Muscle of arm (tissue), 12 donors: Measurements from ENCODE around the gene RALA. TPM values are rescaled to one million over a fixed set of nuclear protein-coding genes. Genes with fewer than 3 reads are reported as not detected.

ENCODE experiments used
- DNase-seq: peaks from one replicate; pipeline ENCODE4 v3.0.0-alpha.2; 2013
- polyA plus RNA-seq, 12 donors: library from polyadenylated mRNA; unstranded; fragments of 120-200 nt; gene quantifications; one replicate each; pipeline ENCODE4 v1.2.1, GENCODE V29; 2013; ENCODE audit not compliant: insufficient read length in 12 of 12

RALA gene
- polyA plus RNA-seq, 12 donors = 45.6 to 86.8 (median 62.0) TPM; not detected in 1

DNA sequence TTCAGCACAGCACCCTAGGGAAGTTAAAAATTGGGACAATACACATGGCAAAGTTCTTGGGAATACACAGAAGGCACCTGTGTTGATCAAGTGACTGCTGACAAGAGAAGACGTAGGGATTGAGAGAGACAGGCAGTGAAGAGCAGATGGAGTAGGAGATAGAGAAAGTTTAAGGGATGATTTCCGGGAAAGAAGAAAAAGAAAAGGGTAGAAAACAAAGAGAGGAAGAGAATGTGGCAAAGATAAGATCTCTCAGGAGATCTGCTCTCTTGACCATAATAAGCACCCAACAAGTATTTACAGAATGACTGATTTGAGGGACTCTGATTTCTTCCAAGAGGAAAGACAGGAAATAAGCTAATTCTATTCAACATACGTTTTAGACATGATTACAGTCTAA is 15.1 kb upstream of the RALA start:
- DNase-seq = no peak

GRCh38 chr7:39609113-39609934 is 14.0 kb upstream of the RALA start:
- peak; percentile 78 for DNase-seq

DNA sequence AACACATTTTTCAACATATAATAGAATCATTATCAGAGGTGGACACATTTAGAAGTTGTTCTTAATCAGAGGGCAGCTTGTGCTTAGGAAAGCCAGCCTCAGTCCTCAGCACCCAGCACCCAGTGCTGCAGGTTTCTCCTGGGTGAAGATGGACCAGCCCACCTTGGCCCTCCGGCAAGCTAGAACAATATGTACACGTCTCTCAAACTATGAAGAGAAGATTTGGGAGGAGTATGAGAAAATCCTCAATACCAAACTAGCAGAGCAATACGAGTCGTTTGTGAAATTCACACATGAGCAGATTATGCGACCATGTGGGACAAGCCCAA is 13.5 kb upstream of the RALA start:
- DNase-seq = no peak

DNA sequence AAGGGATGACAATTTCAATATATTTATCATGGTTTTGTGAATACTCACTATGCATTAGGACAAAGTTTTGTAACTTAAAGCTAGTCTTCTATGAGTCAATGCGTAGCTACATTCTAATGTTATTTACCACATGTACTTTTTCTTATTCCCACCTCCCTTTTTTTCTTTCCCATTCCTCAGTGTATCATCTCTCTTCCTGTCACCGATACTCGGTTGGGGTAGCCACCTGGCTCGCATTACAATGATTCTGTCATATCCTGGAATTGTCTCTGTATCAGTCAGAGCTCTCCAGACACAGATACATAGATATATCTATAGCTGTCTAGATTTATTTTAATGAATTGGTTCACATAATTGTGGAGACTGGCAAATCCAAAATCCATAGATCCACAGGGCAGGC is 9.8 kb upstream of the RALA start:
- no peak for DNase-seq

DNA sequence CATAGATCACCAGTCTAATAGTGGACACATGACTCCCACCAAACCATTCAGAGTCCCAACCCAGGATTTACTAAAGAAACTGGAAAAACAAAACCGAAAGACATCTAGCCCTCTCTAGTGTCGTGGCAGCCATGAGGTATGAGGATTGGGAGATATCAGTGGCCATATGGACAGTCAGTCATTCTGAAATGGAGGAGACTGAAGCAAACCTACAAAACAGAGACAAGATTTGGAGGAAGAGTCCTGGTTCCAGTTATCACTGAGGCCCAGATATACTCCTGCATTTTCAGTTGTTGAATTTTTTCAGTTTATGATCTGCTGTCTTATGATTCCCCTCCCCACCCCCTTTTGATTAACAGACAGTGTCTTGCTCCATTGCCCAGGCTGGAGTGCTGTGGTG is 9.1 kb upstream of the RALA start:
- DNase-seq = no peak

DNA sequence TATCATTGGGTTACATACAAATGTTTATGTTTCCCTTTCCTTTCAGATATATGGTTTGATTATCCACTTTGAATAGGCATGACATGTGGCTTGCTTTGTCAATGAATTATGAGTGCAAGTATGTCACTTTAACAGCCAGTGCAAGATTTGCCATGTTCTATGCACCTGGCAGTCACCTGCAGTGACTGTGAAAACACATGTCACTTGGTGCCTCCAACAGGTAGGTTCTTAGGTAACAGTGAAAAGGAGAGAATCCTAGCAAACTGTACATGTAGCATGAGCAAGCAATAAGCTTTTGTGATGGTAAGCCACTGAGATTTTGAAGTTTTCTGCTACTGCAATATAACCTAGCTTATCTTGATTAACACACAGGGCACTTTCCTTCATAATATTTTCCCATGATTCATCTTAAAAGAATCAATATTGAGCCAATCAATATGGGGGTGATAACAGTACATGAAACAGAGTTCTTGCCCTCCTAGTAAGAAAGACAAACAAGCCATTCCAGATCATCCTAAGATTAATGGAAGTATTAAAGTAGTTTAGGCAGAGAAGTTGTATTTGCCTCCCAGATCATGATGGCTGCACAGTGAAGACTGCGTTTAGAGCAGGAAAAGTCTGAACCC is 7.9 kb upstream of the RALA start:
- DNase-seq = no peak

GRCh38 chr7:39616138-39616537 is 7.2 kb upstream of the RALA start:
- DNase-seq = no peak

DNA sequence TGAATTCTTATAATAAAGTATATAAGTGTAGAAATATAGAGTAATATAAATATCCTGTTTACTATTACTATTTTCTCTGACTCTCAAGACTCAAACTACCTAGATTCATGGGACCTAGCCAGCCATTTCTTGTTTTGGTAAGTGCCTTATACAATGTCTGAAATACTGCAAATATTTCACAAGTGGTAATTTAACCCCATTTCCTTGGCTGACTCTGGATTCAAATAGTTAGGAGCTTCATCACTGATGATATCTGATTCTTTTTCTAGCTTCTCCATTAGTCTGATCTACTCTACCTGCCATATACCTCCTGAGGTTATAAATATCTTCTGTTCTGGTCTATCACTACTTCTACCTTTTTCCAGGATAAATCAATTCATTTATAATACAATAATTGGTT is 6.4 kb upstream of the RALA start:
- no peak for DNase-seq

DNA sequence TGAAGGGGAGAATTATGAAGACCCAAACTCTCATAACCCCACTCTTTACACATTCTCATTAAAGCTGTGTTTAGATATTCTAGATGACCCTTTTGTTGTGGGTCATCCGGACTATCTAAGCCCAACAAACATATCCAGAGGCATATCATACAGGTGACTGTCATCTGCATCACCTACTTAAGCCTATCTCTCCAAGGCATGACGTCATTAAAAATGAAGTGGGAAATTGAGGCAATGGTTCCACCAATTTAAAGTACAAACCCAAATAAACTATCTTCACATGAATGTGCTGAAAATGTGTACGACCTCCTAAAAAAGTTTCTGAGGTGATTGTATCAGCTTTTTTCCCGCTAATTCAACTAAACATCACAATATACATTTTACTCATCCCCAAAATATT is 4.5 kb upstream of the RALA start:
- DNase-seq = no peak

GRCh38 chr7:39620486-39620885 is 2.9 kb upstream of the RALA start:
- no peak for DNase-seq

- DNase-seq = no peak
Observed at GRCh38 chr7:39621261-39621660, 2.1 kb upstream of the RALA start.

- DNase-seq = no peak
Observed at GRCh38 chr7:39621784-39622411, 1.5 kb upstream of the RALA start.

- DNase-seq = no peak
Observed at GRCh38 chr7:39622609-39623008, 763 bp upstream of the RALA start.

- DNase-seq = no peak
Observed at GRCh38 chr7:39623732-39624441, 515 bp downstream of the RALA start.

DNA sequence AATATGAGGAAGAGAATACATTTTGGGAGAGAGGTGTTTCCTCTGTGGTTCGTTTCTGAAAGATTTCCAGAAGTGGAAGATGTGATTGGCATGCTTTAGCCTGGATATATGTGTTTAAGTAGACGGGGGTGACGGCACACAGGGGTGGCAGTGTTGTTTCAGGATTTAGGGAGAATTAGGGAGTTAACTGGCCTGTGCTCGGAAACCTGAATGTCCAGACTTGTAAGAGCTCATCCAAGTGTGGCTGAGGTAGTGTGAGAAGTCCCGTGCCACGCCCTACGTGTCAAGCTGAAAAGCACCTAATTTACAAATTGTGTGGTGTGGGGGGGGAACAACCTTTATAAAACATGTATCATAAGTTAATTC is 1.1 kb downstream of the RALA start:
- peak; percentile 50 for DNase-seq

DNA sequence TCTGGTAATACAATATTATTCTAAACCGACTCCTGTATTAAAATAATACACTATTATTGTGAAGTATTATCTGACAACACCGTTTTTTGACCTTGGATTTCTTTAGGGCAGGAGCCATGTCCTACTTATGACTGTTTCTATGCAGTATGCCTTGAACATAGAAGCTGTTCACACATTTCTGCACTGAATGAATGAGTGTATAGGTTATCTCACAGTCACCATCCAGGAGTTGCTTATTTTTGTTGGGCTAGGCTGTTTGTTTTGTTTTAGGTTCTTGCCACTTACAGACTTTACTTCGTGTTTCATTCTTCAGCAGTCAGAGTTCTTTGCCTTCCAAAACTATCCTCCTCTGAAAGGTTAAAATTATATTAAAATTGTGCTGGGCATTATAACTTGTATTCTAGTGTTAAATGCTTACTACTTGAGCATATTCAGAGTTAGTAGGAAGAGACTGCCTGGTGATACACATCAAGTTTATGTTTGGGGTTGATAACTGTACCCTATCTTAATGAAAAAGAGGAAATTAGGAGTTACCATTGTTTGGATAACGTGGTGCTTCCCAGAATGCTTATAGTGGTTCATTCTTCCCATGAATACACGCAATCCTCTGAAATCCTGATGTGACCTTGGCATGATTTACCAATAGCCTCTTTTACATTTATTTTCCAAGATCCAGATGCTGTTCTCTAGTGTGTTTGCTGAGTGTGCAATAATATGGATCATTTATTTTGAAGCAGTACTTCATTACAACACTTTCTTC is 1.7 kb downstream of the RALA start:
- DNase-seq = peak; percentile 41

DNA sequence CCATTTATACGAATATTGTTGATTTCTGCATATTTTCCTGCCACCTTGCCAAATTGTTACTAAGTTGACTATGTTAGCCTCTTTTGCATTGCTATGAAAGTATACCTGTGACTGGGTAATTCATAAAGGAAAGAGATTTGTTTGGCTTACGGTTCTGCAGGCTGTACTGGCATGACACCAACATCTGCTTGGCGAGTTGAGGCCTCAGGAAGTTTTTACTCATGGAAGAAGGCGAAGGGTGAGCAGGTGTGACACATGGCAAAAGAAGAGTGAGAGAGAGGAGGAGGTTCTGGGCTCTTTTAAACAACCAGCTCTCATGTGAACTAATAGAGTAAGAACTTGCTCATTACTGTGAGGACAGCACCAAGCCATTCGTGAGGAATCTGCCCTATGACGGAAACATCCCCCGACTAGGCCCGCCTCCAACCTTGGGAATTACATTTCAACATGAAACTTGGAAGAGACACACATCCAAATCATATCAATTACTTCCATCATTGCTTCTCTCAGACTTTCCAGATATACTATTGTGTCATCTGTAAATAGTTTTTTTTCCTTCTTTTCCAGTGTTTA is 8.4 kb downstream of the RALA start:
- DNase-seq = peak; percentile 60

GRCh38 chr7:39633563-39634477 is 10.4 kb downstream of the RALA start:
- no peak for DNase-seq

DNA sequence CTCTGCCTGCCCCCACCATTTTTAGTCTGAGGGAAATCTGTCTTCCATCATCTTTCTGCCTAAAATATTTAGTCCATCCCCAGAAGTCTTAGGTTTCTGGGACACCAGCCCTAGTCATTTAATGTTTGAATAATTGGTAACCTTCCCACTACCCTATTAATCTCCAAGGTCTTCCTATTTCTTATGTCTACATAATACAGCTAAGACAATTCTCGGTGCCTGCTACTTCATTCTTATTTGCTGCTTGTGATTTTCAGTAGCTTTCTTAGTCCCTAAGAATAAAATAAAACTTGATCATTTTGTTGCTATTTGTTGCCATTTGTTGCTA is 11.1 kb downstream of the RALA start:
- peak; percentile 43 for DNase-seq

- no peak for DNase-seq
Observed at GRCh38 chr7:39637400-39637799, 14.0 kb downstream of the RALA start.
